Naive thymus-derived CD4-positive, alpha-beta T cell (primary cell): ENCODE results near the gene RAB44. TPM values are rescaled to one million over a fixed set of nuclear protein-coding genes. Genes with fewer than 3 reads are reported as not detected.

ENCODE experiments used
- ATAC-seq: fragments of 150-1000 bp; cut with Tn5 transposase; 2 replicates; pipeline ENCODE4 v1.10.0; 2021; ENCODE audit warnings: mild to moderate bottlenecking, moderate library complexity
- CTCF ChIA-PET: fragments of 350-600 bp; sonication (Branson Sonifier 250); formaldehyde crosslinking; loops from one replicate; lab custom pipeline; 2021; ENCODE audit warnings: antibody characterized with exemption; lab: Charles Lee
- POLR2A ChIA-PET: fragments of 350-600 bp; sonication (Branson Sonifier 250); formaldehyde crosslinking; loops from one replicate; lab custom pipeline; 2021; ENCODE audit warnings: antibody characterized with exemption, inconsistent platforms; lab: Charles Lee
- DNase-seq, 9 donors: peaks; one replicate each; pipeline versions ENCODE4 v3.0.0 to v3.0.0-alpha.2; 2020 to 2022; ENCODE audit warnings: mixed read lengths in 1 of 9
- H3K27ac ChIP-seq: one replicate; pipeline ENCODE4 v1.7.0; 2013; ENCODE audit warnings: mild to moderate bottlenecking, low read depth, low read length, moderate library complexity
- H3K27me3 ChIP-seq, 2 donors: one replicate each; pipeline ENCODE4 v1.7.0; 2013; ENCODE audit warnings: low read length in 2 of 2, mild to moderate bottlenecking in 2 of 2, moderate library complexity in 2 of 2; ENCODE audit not compliant: control insufficient read depth in 2 of 2, insufficient read depth in 2 of 2
- H3K36me3 ChIP-seq, 3 experiments: 1 replicate in 2 of 3; 2 replicates in 1 of 3; pipeline ENCODE4 v1.7.0; 2013; ENCODE audit warnings: low read length in 3 of 3, mild to moderate bottlenecking in 3 of 3, moderate library complexity in 1 of 3; ENCODE audit not compliant: insufficient read depth in 3 of 3, control insufficient read depth in 2 of 3
- H3K4me1 ChIP-seq, 2 donors: one replicate each; pipeline ENCODE4 v1.7.0; 2013; ENCODE audit warnings: low read length in 2 of 2, mild to moderate bottlenecking in 2 of 2, moderate library complexity in 1 of 2; ENCODE audit not compliant: control insufficient read depth in 2 of 2, insufficient read depth in 2 of 2
- H3K4me3 ChIP-seq: 2 replicates; pipeline ENCODE4 v1.7.0; 2013; ENCODE audit warnings: mild to moderate bottlenecking, low read length
- H3K9me3 ChIP-seq, 3 experiments: 1 replicate in 2 of 3; 2 replicates in 1 of 3; pipeline ENCODE4 v1.7.0; 2013; ENCODE audit warnings: low read length in 3 of 3; ENCODE audit not compliant: control insufficient read depth in 2 of 3
- H3K27ac Mint-ChIP-seq, 9 donors: one replicate each; pipeline ENCODE4 v1.8.0; 2020 to 2022; ENCODE audit warnings: mixed read lengths in 9 of 9, mild to moderate bottlenecking in 8 of 9, moderate library complexity in 5 of 9, inconsistent platforms in 2 of 9
- H3K27me3 Mint-ChIP-seq, 5 donors: one replicate each; pipeline ENCODE4 v1.8.0; 2021 to 2022; ENCODE audit warnings: mixed read lengths in 5 of 5, mild to moderate bottlenecking in 1 of 5
- H3K36me3 Mint-ChIP-seq, 5 donors: one replicate each; pipeline ENCODE4 v1.8.0; 2020 to 2022; ENCODE audit warnings: mixed read lengths in 5 of 5, mild to moderate bottlenecking in 3 of 5, inconsistent platforms in 1 of 5
- H3K4me1 Mint-ChIP-seq, 7 donors: one replicate each; pipeline ENCODE4 v1.8.0; 2020 to 2022; ENCODE audit warnings: mixed read lengths in 7 of 7, mild to moderate bottlenecking in 3 of 7, inconsistent platforms in 1 of 7
- H3K4me3 Mint-ChIP-seq, 10 donors: one replicate each; pipeline ENCODE4 v1.8.0; 2020 to 2022; ENCODE audit warnings: mild to moderate bottlenecking in 10 of 10, mixed read lengths in 10 of 10, moderate library complexity in 6 of 10, inconsistent platforms in 2 of 10
- H3K9me3 Mint-ChIP-seq, 11 donors: one replicate each; pipeline ENCODE4 v1.8.0; 2020 to 2022; ENCODE audit warnings: mixed read lengths in 11 of 11, mild to moderate bottlenecking in 4 of 11, inconsistent platforms in 1 of 11, moderate library complexity in 1 of 11
- intact Hi-C, 2 donors: fragments of 100-400 bp; cut with micrococcal nuclease; formaldehyde crosslinking; loops; one replicate each; pipeline ENCODE4 v1.15.1; 2023
- polyA plus RNA-seq, 2 donors: library from polyadenylated mRNA; unstranded; fragments of 300-500 nt; fragmentation: Illumina TruSeq; gene quantifications; one replicate each; pipeline ENCODE4 v1.2.3, GENCODE V29; 2021
- total RNA-seq, 6 experiments: library from RNA in 5 of 6; stranded (reverse) in 5 of 6; gene quantifications; 1 replicate in 5 of 6; 2 replicates in 1 of 6; pipeline ENCODE4 v1.2.3 and lab custom pipeline; 2021 to 2026

The RAB44 gene
- total and polyA plus RNA-seq, 7 experiments from 2014 or later = 0.07 to 10.1 (median 1.8) TPM; not detected in 4

- H3K27me3 ChIP-seq = no peaks in the 10 kb centered on the region
- H3K27ac Mint-ChIP-seq = no peak overlapping the region
- no peak overlapping the region for H3K4me3 Mint-ChIP-seq
- no peaks in the 10 kb centered on the region for H3K4me1 ChIP-seq
- peaks cover 0 to 26% (median 0%) of the 10 kb centered on the region in 7 donors for H3K4me1 Mint-ChIP-seq
- peaks cover 0 to 21% (median 0%) of the 10 kb centered on the region in 5 donors for H3K36me3 Mint-ChIP-seq
- no peaks in the 10 kb centered on the region for H3K27me3 Mint-ChIP-seq
- H3K4me3 ChIP-seq = no peak overlapping the region
- ChIA-PET CTCF (interaction anchor here (0.8 kb wide), 1 partner anchor 15 kb away, joined by 3 read pairs; no protein-coding TSS in a partner anchor), POLR2A (no interaction called here)
- ATAC-seq (no peak), DNase-seq (no peak)
- peaks cover 0 to 23% (median 5%) of the 10 kb centered on the region in 11 donors for H3K9me3 Mint-ChIP-seq
- H3K27ac ChIP-seq = no peak overlapping the region
- intact Hi-C loops = no loop called here
- peaks cover 0 to 18% (median 0%) of the 10 kb centered on the region in 3 experiments for H3K9me3 ChIP-seq
- H3K36me3 ChIP-seq = no peaks in the 10 kb centered on the region
Observed at GRCh38 chr6:36745836-36746235, 48.2 kb downstream of the RAB44 start.

- Mint-ChIP-seq H3K36me3 (peaks cover 0 to 21% (median 0%) of the 10 kb centered on the region in 5 donors), H3K4me3 (no peak overlapping the region), H3K9me3 (peaks cover 0 to 23% (median 5%) of the 10 kb centered on the region in 11 donors), H3K27ac (no peak overlapping the region), H3K4me1 (peaks cover 0 to 27% (median 0%) of the 10 kb centered on the region in 7 donors), H3K27me3 (no peaks in the 10 kb centered on the region)
- Histone ChIP-seq H3K9me3 (peaks cover 0 to 18% (median 0%) of the 10 kb centered on the region in 3 experiments), H3K36me3 (no peaks in the 10 kb centered on the region), H3K4me3 (no peak overlapping the region), H3K4me1 (no peaks in the 10 kb centered on the region), H3K27me3 (no peaks in the 10 kb centered on the region), H3K27ac (no peak overlapping the region)
- POLR2A ChIA-PET = no interaction called here
- DNase-seq (no peak), ATAC-seq (no peak)
- CTCF ChIA-PET = interaction anchor here (0.7 to 0.8 kb wide), 2 partner anchors 13 to 15 kb away, joined by 3 to 5 read pairs; no protein-coding TSS in a partner anchor
- intact Hi-C loops = no loop called here
Observed at GRCh38 chr6:36746251-36746650, 48.6 kb downstream of the RAB44 start.

DNA sequence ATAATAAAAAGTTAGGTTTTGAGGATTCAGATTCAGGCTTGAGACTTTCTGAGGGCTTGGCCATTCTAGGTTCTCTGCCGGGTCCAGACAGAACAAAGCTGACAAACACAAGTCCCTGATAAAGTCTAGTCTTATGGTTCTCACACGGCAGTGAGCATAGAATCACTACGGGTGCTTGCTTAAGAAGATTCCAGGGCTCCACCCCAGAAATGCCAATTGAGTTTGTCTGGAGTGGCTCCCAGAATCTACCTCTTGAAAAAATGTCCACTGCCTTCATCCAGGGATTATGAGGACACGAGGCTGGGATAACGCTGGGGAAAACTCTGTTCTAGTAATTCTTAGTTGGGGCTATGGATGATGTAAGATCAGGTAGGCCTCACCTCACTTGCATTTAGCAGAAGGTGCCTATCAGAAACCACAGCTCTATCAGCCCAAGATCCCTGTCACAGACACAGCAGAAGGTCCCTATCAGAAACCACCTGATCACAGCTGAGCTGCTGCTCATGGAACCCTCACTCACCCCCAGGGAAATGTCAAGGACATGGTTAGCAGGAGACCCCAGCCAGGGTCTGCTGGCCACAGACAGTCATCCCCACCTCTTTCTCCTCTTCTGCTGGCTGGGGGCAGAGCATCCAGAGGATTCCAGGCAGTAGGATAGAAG lies 52.3 kb downstream of the RAB44 start:
- ATAC-seq (no peak), DNase-seq (no peak)
- peaks cover 0 to 18% (median 0%) of the 10 kb centered on the region in 3 experiments for H3K9me3 ChIP-seq
- Mint-ChIP-seq H3K36me3 (peaks cover 0 to 21% (median 0%) of the 10 kb centered on the region in 5 donors), H3K27ac (no peak overlapping the region), H3K27me3 (no peaks in the 10 kb centered on the region), H3K4me3 (no peak overlapping the region), H3K9me3 (peaks cover 0 to 23% (median 5%) of the 10 kb centered on the region in 11 donors), H3K4me1 (peaks cover 0 to 38% (median 6%) of the 10 kb centered on the region in 7 donors)
- H3K27me3 ChIP-seq = no peaks in the 10 kb centered on the region
- ChIA-PET POLR2A (interaction anchor here (1.0 kb wide), 1 partner anchor 92 kb away, joined by 3 read pairs; no protein-coding TSS in a partner anchor), CTCF (interaction anchor here (0.8 to 1.5 kb wide), 2 partner anchors 10 to 32 kb away, joined by 3 read pairs; no protein-coding TSS in a partner anchor)
- intact Hi-C loops = no loop called here
- H3K4me3 ChIP-seq = no peak overlapping the region
- no peak overlapping the region for H3K27ac ChIP-seq
- no peaks in the 10 kb centered on the region for H3K36me3 ChIP-seq
- peaks cover 3 to 23% of the 10 kb centered on the region in 2 donors for H3K4me1 ChIP-seq

GRCh38 chr6:36751091-36751490 lies 53.5 kb downstream of the RAB44 start:
- intact Hi-C loops = no loop called here

GRCh38 chr6:36751833-36752186 lies 54.2 kb downstream of the RAB44 start:
- no peaks in the 10 kb centered on the region for H3K27me3 ChIP-seq
- ChIA-PET POLR2A (no interaction called here), CTCF (no interaction called here)
- H3K4me1 ChIP-seq = peaks cover 16 to 41% of the 10 kb centered on the region in 2 donors
- H3K36me3 Mint-ChIP-seq = peaks cover 0 to 23% (median 0%) of the 10 kb centered on the region in 5 donors
- H3K36me3 ChIP-seq = no peaks in the 10 kb centered on the region
- no peaks in the 10 kb centered on the region for H3K27me3 Mint-ChIP-seq
- intact Hi-C loops = no loop called here
- no peak overlapping the region for H3K4me3 ChIP-seq
- peaks cover 0 to 23% (median 5%) of the 10 kb centered on the region in 11 donors for H3K9me3 Mint-ChIP-seq
- peaks cover 0 to 18% (median 0%) of the 10 kb centered on the region in 3 experiments for H3K9me3 ChIP-seq
- peak overlapping the region in 3 of 9 donors; percentile 8 to 70 (median 16) for H3K27ac Mint-ChIP-seq
- DNase-seq (no peak), ATAC-seq (no peak)
- peak overlapping the region in 1 of 10 donors; percentile 20 for H3K4me3 Mint-ChIP-seq
- H3K27ac ChIP-seq = no peak overlapping the region
- H3K4me1 Mint-ChIP-seq = peaks cover 17 to 55% (median 25%) of the 10 kb centered on the region in 7 donors

More at GRCh38 chr6:36751091-36751490, 53.5 kb downstream of the RAB44 start:
- CTCF ChIA-PET = interaction anchor here (1.5 kb wide), 1 partner anchor 8 kb away, joined by 3 read pairs; no protein-coding TSS in a partner anchor
- Mint-ChIP-seq H3K9me3 (peaks cover 0 to 23% (median 5%) of the 10 kb centered on the region in 11 donors), H3K4me3 (no peak overlapping the region), H3K36me3 (peaks cover 0 to 23% (median 0%) of the 10 kb centered on the region in 5 donors), H3K27me3 (no peaks in the 10 kb centered on the region), H3K27ac (peak overlapping the region in 2 of 9 donors; percentile 21 to 58), H3K4me1 (peaks cover 10 to 49% (median 18%) of the 10 kb centered on the region in 7 donors)
- no peaks in the 10 kb centered on the region for H3K27me3 ChIP-seq
- no peak for ATAC-seq
- no peak overlapping the region for H3K4me3 ChIP-seq
- no peak for DNase-seq
- no peak overlapping the region for H3K27ac ChIP-seq
- H3K9me3 ChIP-seq = peaks cover 0 to 18% (median 0%) of the 10 kb centered on the region in 3 experiments
- H3K36me3 ChIP-seq = no peaks in the 10 kb centered on the region
- POLR2A ChIA-PET = no interaction called here
- peaks cover 14 to 34% of the 10 kb centered on the region in 2 donors for H3K4me1 ChIP-seq

DNA sequence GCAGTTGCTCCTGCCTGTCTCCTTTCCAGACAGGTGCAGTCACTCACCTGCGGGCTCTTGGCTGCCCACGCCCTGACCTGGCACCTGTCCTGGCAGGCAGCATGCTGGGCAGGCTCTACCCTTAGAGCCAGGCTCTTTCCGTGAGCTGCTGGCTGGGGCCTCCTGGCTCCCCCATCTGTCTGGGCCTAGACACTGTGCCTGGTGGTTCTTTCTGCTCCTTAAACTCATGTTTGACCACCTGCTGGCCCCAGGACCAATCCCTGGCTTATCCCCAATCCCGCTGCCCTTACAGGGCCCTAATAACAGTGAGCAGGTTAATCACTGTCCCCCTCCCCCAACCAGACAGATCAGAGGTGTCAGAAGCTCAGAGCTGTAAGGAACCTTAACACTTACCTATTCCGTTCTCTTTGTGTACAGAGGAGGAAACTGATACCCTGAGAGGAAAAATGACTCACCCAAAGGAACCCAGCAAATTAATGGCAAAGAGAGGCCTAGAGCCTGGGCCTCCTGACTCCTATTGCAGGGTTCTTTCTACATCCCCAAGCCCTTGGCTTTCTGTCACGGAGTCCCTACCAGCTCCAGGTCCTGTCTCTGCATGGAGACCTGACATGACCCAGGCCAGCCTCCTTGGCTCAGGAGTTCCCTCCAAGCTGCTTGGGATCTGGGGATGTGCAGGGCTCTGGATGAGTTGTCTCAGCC lies 54.7 kb downstream of the RAB44 start:
- POLR2A ChIA-PET = no interaction called here
- Mint-ChIP-seq H3K4me3 (peak overlapping the region in 1 of 10 donors; percentile 61), H3K27me3 (no peaks in the 10 kb centered on the region), H3K36me3 (peaks cover 0 to 23% (median 0%) of the 10 kb centered on the region in 5 donors), H3K27ac (peak overlapping the region in 3 of 9 donors; percentile 8 to 96 (median 8)), H3K4me1 (peaks cover 17 to 60% (median 30%) of the 10 kb centered on the region in 7 donors), H3K9me3 (peaks cover 0 to 23% (median 5%) of the 10 kb centered on the region in 11 donors)
- Histone ChIP-seq H3K36me3 (no peaks in the 10 kb centered on the region), H3K27me3 (no peaks in the 10 kb centered on the region), H3K9me3 (peaks cover 0 to 18% (median 0%) of the 10 kb centered on the region in 3 experiments), H3K27ac (no peak overlapping the region), H3K4me3 (no peak overlapping the region), H3K4me1 (peaks cover 16 to 46% of the 10 kb centered on the region in 2 donors)
- CTCF ChIA-PET = interaction anchor here (0.8 kb wide), 1 partner anchor 16 kb away, joined by 3 read pairs; no protein-coding TSS in a partner anchor
- ATAC-seq (no peak), DNase-seq (no peak)
- intact Hi-C loops = no loop called here
